IMR-90 (cell line): Measurements from ENCODE around the gene SPINK5. TPM values are rescaled to one million over a fixed set of nuclear protein-coding genes. Genes with fewer than 3 reads are reported as not detected.

Source experiments
- ATAC-seq: fragments of 200-7000 bp; cut with Tn5 transposase; 2 replicates; pipeline ENCODE4 v1.9.1; 2020; ENCODE audit warnings: low read depth, mild to moderate bottlenecking, moderate library complexity
- BruUV-seq: library from RNA; stranded (reverse); fragments of 400-500 nt; replicated peaks from 2 replicates; lab custom pipeline; 2021; lab: Mats Ljungman, UMichigan
- CTCF ChIA-PET: fragments of 300-600 bp; formaldehyde crosslinking; extraction: SDS; loops from one replicate; lab custom pipeline; 2021; ENCODE audit warnings: antibody characterized with exemption; lab: Yijun Ruan, JAX
- POLR2A ChIA-PET: fragments of 300-600 bp; sonication (Branson Sonifier 250); formaldehyde crosslinking; loops from one replicate; lab custom pipeline; 2022; ENCODE audit warnings: antibody characterized with exemption; ENCODE audit not compliant: unreplicated experiment; lab: Charles Lee
- DNase-seq: peaks from one replicate; pipeline ENCODE4 v3.0.0; 2013
- H2AFZ ChIP-seq: replicated peaks from 2 replicates; pipeline ENCODE3; 2013; ENCODE audit warnings: low read length, mild to moderate bottlenecking; ENCODE audit not compliant: poor library complexity
- H2AK5ac ChIP-seq: 2 replicates; pipeline ENCODE4 v1.6.1; 2013; ENCODE audit warnings: low read depth, low read length, inconsistent platforms
- H2AK9ac ChIP-seq: replicated peaks from 2 replicates; pipeline ENCODE3; 2013; ENCODE audit warnings: mild to moderate bottlenecking, low read depth, low read length, moderate library complexity; ENCODE audit not compliant: poor library complexity
- H2BK120ac ChIP-seq: 2 replicates; pipeline ENCODE4 v1.6.1; 2013; ENCODE audit warnings: low read depth, low read length, inconsistent platforms
- H2BK15ac ChIP-seq: 3 replicates; pipeline ENCODE4 v1.6.1; 2013; ENCODE audit warnings: low read depth, low read length, inconsistent platforms
- H2BK20ac ChIP-seq: 2 replicates; pipeline ENCODE4 v1.6.1; 2013; ENCODE audit warnings: low read depth, mild to moderate bottlenecking, inconsistent platforms, low read length, moderate library complexity
- H2BK5ac ChIP-seq: 2 replicates; pipeline ENCODE4 v1.6.1; 2013; ENCODE audit warnings: mild to moderate bottlenecking, low read depth, low read length, inconsistent platforms; ENCODE audit not compliant: poor library complexity, severe bottlenecking
- H3K14ac ChIP-seq: replicated peaks from 2 replicates; pipeline ENCODE4 v1.6.1; 2013; ENCODE audit warnings: low read depth, low read length, inconsistent platforms
- H3K18ac ChIP-seq: 2 replicates; pipeline ENCODE4 v1.6.1; 2013; ENCODE audit warnings: low read depth, low read length, control low read depth
- H3K23ac ChIP-seq: 2 replicates; pipeline ENCODE4 v1.6.1; 2013; ENCODE audit warnings: low read depth, low read length, inconsistent platforms
- H3K27ac ChIP-seq: 2 replicates; pipeline ENCODE4 v1.5.1; 2013; ENCODE audit warnings: mild to moderate bottlenecking, control low read depth, low read length; ENCODE audit not compliant: insufficient read depth
- H3K27me3 ChIP-seq: 2 replicates; pipeline ENCODE4 v1.6.1; 2013; ENCODE audit warnings: low read length; ENCODE audit not compliant: control insufficient read depth, insufficient read depth
- H3K36me3 ChIP-seq: 2 replicates; pipeline ENCODE4 v1.6.1; 2013; ENCODE audit warnings: low read length, mixed read lengths; ENCODE audit not compliant: control insufficient read depth, insufficient read depth
- H3K4ac ChIP-seq: 2 replicates; pipeline ENCODE4 v1.6.1; 2013; ENCODE audit warnings: low read depth, low read length, inconsistent platforms
- H3K4me1 ChIP-seq: 2 replicates; pipeline ENCODE4 v1.6.1; 2013; ENCODE audit warnings: low read length, mixed read lengths; ENCODE audit not compliant: control insufficient read depth, insufficient read depth
- H3K4me2 ChIP-seq: 2 replicates; pipeline ENCODE4 v1.6.1; 2013; ENCODE audit warnings: low read depth, mild to moderate bottlenecking, control low read depth, low read length, moderate library complexity
- H3K4me3 ChIP-seq: 2 replicates; pipeline ENCODE4 v1.5.1; 2013; ENCODE audit warnings: low read depth, mild to moderate bottlenecking, control low read depth, low read length, moderate library complexity; ENCODE audit not compliant: insufficient read depth
- H3K56ac ChIP-seq: 2 replicates; pipeline ENCODE4 v1.6.1; 2013; ENCODE audit warnings: low read length, inconsistent platforms; ENCODE audit not compliant: insufficient read depth; ENCODE audit errors: extremely low read depth
- H3K79me1 ChIP-seq, 2 experiments: 2 replicates each; pipeline ENCODE4 v1.6.1; 2013; ENCODE audit warnings: low read length in 2 of 2, inconsistent platforms in 1 of 2, low read depth in 1 of 2
- H3K9ac ChIP-seq: 2 replicates; pipeline ENCODE4 v1.6.1; 2013; ENCODE audit warnings: low read depth, low read length, control low read depth
- H3K9me1 ChIP-seq: 2 replicates; pipeline ENCODE4 v1.6.1; 2013; ENCODE audit warnings: low read length, inconsistent platforms; ENCODE audit not compliant: insufficient read depth
- H3K9me3 ChIP-seq: 2 replicates; pipeline ENCODE4 v1.6.1; 2013; ENCODE audit warnings: low read length; ENCODE audit not compliant: control insufficient read depth, insufficient read depth
- H4K20me1 ChIP-seq: 2 replicates; pipeline ENCODE4 v1.6.1; 2013; ENCODE audit warnings: low read length, inconsistent platforms; ENCODE audit not compliant: insufficient read depth
- H4K5ac ChIP-seq: 2 replicates; pipeline ENCODE4 v1.6.1; 2013; ENCODE audit warnings: mild to moderate bottlenecking, low read depth, low read length, control low read depth
- H4K8ac ChIP-seq, 2 experiments: 2 replicates each; pipeline ENCODE4 v1.6.1; 2013; ENCODE audit warnings: low read depth in 2 of 2, low read length in 2 of 2, control low read depth in 1 of 2, inconsistent platforms in 1 of 2
- H4K91ac ChIP-seq: 2 replicates; pipeline ENCODE4 v1.6.1; 2013; ENCODE audit warnings: low read depth, low read length, inconsistent platforms; ENCODE audit not compliant: insufficient read depth
- CEBPB ChIP-seq: IDR thresholded peaks from 2 replicates; pipeline ENCODE4 v1.6.1; 2012; ENCODE audit warnings: low read depth, low read length, improper control_type of control experiment
- FOS ChIP-seq: fragments of 150-350 bp; IDR thresholded peaks from 2 replicates; pipeline ENCODE4 v1.6.1; 2016; ENCODE audit warnings: low read depth, low read length
- RAD21 ChIP-seq: IDR thresholded peaks from 2 replicates; pipeline ENCODE4 v1.6.1; 2012; ENCODE audit warnings: low read length, improper control_type of control experiment
- WGBS, 2 experiments: methylation state at CpG; one replicate each; pipeline versions ENCODE4 v1.1.5 to v1.1.7; 2013; ENCODE audit warnings: missing lambda C conversion rate in 2 of 2; ENCODE audit not compliant: insufficient read length in 1 of 2; ENCODE audit errors: extremely low coverage in 2 of 2; 5-methylcytosine and 5-hydroxymethylcytosine counted together
- dilution Hi-C: fragments of 300-500 bp; cut with HindIII; formaldehyde crosslinking; loops from one replicate; pipeline ENCODE4 v1.14.3; 2018; ENCODE audit warnings: low sequenced_read_pairs; ENCODE audit not compliant: unreplicated experiment
- in situ Hi-C: fragments of 300-500 bp; cut with MboI; formaldehyde crosslinking; loops from 3 replicates; pipeline ENCODE4 v1.14.3; 2019; ENCODE audit warnings: low sequenced_read_pairs, inconsistent platforms, mixed read lengths
- intact Hi-C: fragments of 100-400 bp; cut with micrococcal nuclease; formaldehyde crosslinking; loops from 2 replicates; pipeline ENCODE4 v1.10.0; 2022
- polyA plus RNA-seq, 3 experiments: library from polyadenylated mRNA; depleted of rRNA; stranded (reverse); fragments of >200 nt; gene quantifications; 2 replicates each; pipeline ENCODE4 v1.2.3, GENCODE V29; 2012; ENCODE audit warnings: low replicate concordance in 1 of 3
- total RNA-seq: library from RNA; depleted of rRNA; stranded (reverse); fragments of >200 nt; gene quantifications from 2 replicates; pipeline ENCODE4 v1.2.3, GENCODE V29; 2012; rRNA removed

Gene SPINK5
- total and polyA plus RNA-seq, 2 of the 4 experiments (the other 2 are of a cell fraction) = not detected

- no peak overlapping the region for H4K5ac ChIP-seq
- no peak overlapping the region for H2BK120ac ChIP-seq
- H3K23ac ChIP-seq = no peak overlapping the region
- H3K9ac ChIP-seq = no peak overlapping the region
- H2BK20ac ChIP-seq = no peak overlapping the region
- H3K56ac ChIP-seq = no peak overlapping the region
- H3K18ac ChIP-seq = no peak overlapping the region
- H3K9me3 ChIP-seq = no peaks in the 10 kb centered on the region
- H3K27me3 ChIP-seq = no peaks in the 10 kb centered on the region
- H3K27ac ChIP-seq = no peak overlapping the region
- no peak overlapping the region for H2AFZ ChIP-seq
- DNase-seq = peak; percentile 22
- no peak overlapping the region for H2AK5ac ChIP-seq
- H3K14ac ChIP-seq = no peak overlapping the region
- TF ChIP-seq RAD21 (no peak), CEBPB (peak; percentile 64), FOS (peak; percentile 20; the same call in 1 of the 2 replicates)
- WGBS, 2 experiments = no CpG with 5 or more reads among the region's 3 CpGs
- no peaks in the 10 kb centered on the region for H4K20me1 ChIP-seq
- H3K4me2 ChIP-seq = no peak overlapping the region
- CTCF ChIA-PET = interaction anchor here (0.7 to 0.8 kb wide), 2 partner anchors 189 to 258 kb away, joined by 3 to 4 read pairs; no protein-coding TSS in a partner anchor
- H2AK9ac ChIP-seq = no peak overlapping the region
- no TSS peak for BruUV-seq
- no peak overlapping the region for H2BK15ac ChIP-seq
- H3K4ac ChIP-seq = no peak overlapping the region
- ATAC-seq = no peak
- no peaks in the 10 kb centered on the region for H3K9me1 ChIP-seq
- H4K91ac ChIP-seq = no peak overlapping the region
- H2BK5ac ChIP-seq = no peak overlapping the region
- intact Hi-C loops = no loop called here
- H3K36me3 ChIP-seq = no peaks in the 10 kb centered on the region
- no peak overlapping the region for H4K8ac ChIP-seq
- in situ Hi-C loops = loop anchor here (25.0 kb wide), 1 partner anchor 851 kb away; no protein-coding TSS in a partner anchor
- no peaks in the 10 kb centered on the region for H3K4me1 ChIP-seq
- POLR2A ChIA-PET = no interaction called here
- dilution Hi-C loops = no loop called here
- no peaks in the 10 kb centered on the region for H3K79me1 ChIP-seq
- no peak overlapping the region for H3K4me3 ChIP-seq
Observed at GRCh38 chr5:148186248-148187003, 122.6 kb downstream of the SPINK5 start.

Other genes starting within 250 kb of the SPINK5 start
- not detected in 2 replicates for gene SPINK1, start 232.3 kb upstream of the SPINK5 start, total RNA-seq
- gene SPINK1, start 232.3 kb upstream of the SPINK5 start, polyA plus RNA-seq (2012; rRNA removed) = not detected in 2 replicates
- gene SCGB3A2, start 185.3 kb upstream of the SPINK5 start, total RNA-seq = not detected in 2 replicates
- gene SCGB3A2, start 185.3 kb upstream of the SPINK5 start, polyA plus RNA-seq (2012; rRNA removed) = not detected in 2 replicates
- gene C5orf46, start 157.4 kb upstream of the SPINK5 start, total RNA-seq = not detected in 2 replicates
- 0.98 and 1.3 TPM in 2 replicates for gene C5orf46, start 157.4 kb upstream of the SPINK5 start, polyA plus RNA-seq (2012; rRNA removed)
- not detected in 2 replicates for gene SPINK14, start 104.6 kb downstream of the SPINK5 start, total RNA-seq
- not detected in 2 replicates for gene SPINK14, start 104.6 kb downstream of the SPINK5 start, polyA plus RNA-seq (2012; rRNA removed)
- gene SPINK6, start 139.1 kb downstream of the SPINK5 start, total RNA-seq = not detected in 2 replicates
- gene SPINK6, start 139.1 kb downstream of the SPINK5 start, polyA plus RNA-seq (2012; rRNA removed) = not detected in 2 replicates
- gene MARCOL, start 174.5 kb downstream of the SPINK5 start, total RNA-seq = not detected in 2 replicates
- gene MARCOL, start 174.5 kb downstream of the SPINK5 start, polyA plus RNA-seq (2012; rRNA removed) = not detected in 2 replicates
- gene SPINK13, start 204.8 kb downstream of the SPINK5 start, total RNA-seq = not detected in 2 replicates
- gene SPINK13, start 204.8 kb downstream of the SPINK5 start, polyA plus RNA-seq (2012; rRNA removed) = not detected in 2 replicates
- not detected in 2 replicates for gene SPINK7, start 248.4 kb downstream of the SPINK5 start, total RNA-seq
- gene SPINK7, start 248.4 kb downstream of the SPINK5 start, polyA plus RNA-seq (2012; rRNA removed) = not detected in 2 replicates